ENCODE measurements around the gene FGFRL1. TPM values are rescaled to one million over a fixed set of nuclear protein-coding genes. Genes with fewer than 3 reads are reported as not detected.

The FGFRL1 gene
- total and polyA plus RNA-seq, 4 donors, result 13.4 to 31.1 (median 15.2) TPM

- no peaks in the 10 kb centered on the region for H3K9me3 ChIP-seq (ENCODE audit: control insufficient read depth in 4 of 4, insufficient read depth in 3 of 4, low read length in 3 of 4)
- no peaks in the 10 kb centered on the region for H3K36me3 ChIP-seq (ENCODE audit: control insufficient read depth in 4 of 4, insufficient read depth in 4 of 4, low read length in 4 of 4)
- no peak for TF ChIP-seq CTCF (IDR thresholded peaks at IDR 0.05; ENCODE audit: control extremely low read depth, extremely low read depth)
- no peak overlapping the region for H3K27ac ChIP-seq (ENCODE audit: low read depth in 1 of 2, low read length in 1 of 2)
- H3K4me1 ChIP-seq (ENCODE audit: control insufficient read depth in 5 of 5, insufficient read depth in 5 of 5, low read length in 5 of 5), result peaks cover 0 to 60% (median 5%) of the 10 kb centered on the region in 5 donors
- no peak overlapping the region for H3K9ac ChIP-seq (ENCODE audit: insufficient read depth in 1 of 2, low read length in 2 of 2)
- no peak for ATAC-seq (ENCODE audit: insufficient read depth, low FRiP score)
- no peak overlapping the region for H3K4me3 ChIP-seq
- 86 to 90% methylated on average over 15 of the region's 15 CpGs for WGBS, 2 donors
- no peaks in the 10 kb centered on the region for H3K27me3 ChIP-seq (ENCODE audit: control insufficient read depth in 3 of 3, insufficient read depth in 3 of 3, low read length in 2 of 3)
- no peak for DNase-seq
Measured at GRCh38 chr4:1036095-1036494, 24.7 kb downstream of the FGFRL1 start.

GRCh38 chr4:1036976-1037810 lies 25.8 kb downstream of the FGFRL1 start:
- ATAC-seq (ENCODE audit: insufficient read depth, low FRiP score) (no peak), DNase-seq (no peak)
- no peaks in the 10 kb centered on the region for H3K36me3 ChIP-seq (ENCODE audit: control insufficient read depth in 4 of 4, insufficient read depth in 4 of 4, low read length in 4 of 4)
- H3K9me3 ChIP-seq (ENCODE audit: control insufficient read depth in 4 of 4, insufficient read depth in 3 of 4, low read length in 3 of 4), result no peaks in the 10 kb centered on the region
- H3K9ac ChIP-seq (ENCODE audit: insufficient read depth in 1 of 2, low read length in 2 of 2), result no peak overlapping the region
- TF ChIP-seq CTCF (IDR thresholded peaks at IDR 0.05; ENCODE audit: control extremely low read depth, extremely low read depth), result no peak
- H3K27me3 ChIP-seq (ENCODE audit: control insufficient read depth in 3 of 3, insufficient read depth in 3 of 3, low read length in 2 of 3), result no peaks in the 10 kb centered on the region
- 90 to 93% methylated on average over 26 of the region's 26 CpGs for WGBS, 2 donors
- H3K4me1 ChIP-seq (ENCODE audit: control insufficient read depth in 5 of 5, insufficient read depth in 5 of 5, low read length in 5 of 5), result peaks cover 0 to 70% (median 9%) of the 10 kb centered on the region in 5 donors
- no peak overlapping the region for H3K4me3 ChIP-seq
- H3K27ac ChIP-seq (ENCODE audit: low read depth in 1 of 2, low read length in 1 of 2), result no peak overlapping the region

GRCh38 chr4:1038948-1039492 lies 27.6 kb downstream of the FGFRL1 start:
- no peak for ATAC-seq (ENCODE audit: insufficient read depth, low FRiP score)
- Histone ChIP-seq H3K27ac (ENCODE audit: low read depth in 1 of 2, low read length in 1 of 2) (no peak overlapping the region), H3K4me1 (ENCODE audit: control insufficient read depth in 5 of 5, insufficient read depth in 5 of 5, low read length in 5 of 5) (peaks cover 0 to 63% (median 15%) of the 10 kb centered on the region in 5 donors), H3K9ac (ENCODE audit: insufficient read depth in 1 of 2, low read length in 2 of 2) (no peak overlapping the region), H3K36me3 (ENCODE audit: control insufficient read depth in 4 of 4, insufficient read depth in 4 of 4, low read length in 4 of 4) (no peaks in the 10 kb centered on the region), H3K27me3 (ENCODE audit: control insufficient read depth in 3 of 3, insufficient read depth in 3 of 3, low read length in 2 of 3) (peaks cover 0 to 8% (median 0%) of the 10 kb centered on the region in 3 donors), H3K9me3 (ENCODE audit: control insufficient read depth in 4 of 4, insufficient read depth in 3 of 4, low read length in 3 of 4) (no peaks in the 10 kb centered on the region), H3K4me3 (no peak overlapping the region)
- WGBS, 2 donors, result 85 to 88% methylated on average over 16 of the region's 16 CpGs
- peak in 2 of 3 donors; percentile 45 to 50 for DNase-seq
- no peak for TF ChIP-seq CTCF (IDR thresholded peaks at IDR 0.05; ENCODE audit: control extremely low read depth, extremely low read depth)
